Endothelial cell (in vitro differentiated cells): ENCODE measurements around the gene KIAA0408. TPM values are rescaled to one million over a fixed set of nuclear protein-coding genes. Genes with fewer than 3 reads are reported as not detected.

ENCODE experiments used
- DNase-seq: peaks from one replicate; pipeline ENCODE4 v3.0.0; 2021; ENCODE audit warnings: low spot score
- H3K27ac Mint-ChIP-seq: one replicate; pipeline ENCODE4 v1.8.0; 2021; ENCODE audit warnings: mixed read lengths, inconsistent platforms; ENCODE audit not compliant: unreplicated experiment
- H3K27me3 Mint-ChIP-seq: one replicate; pipeline ENCODE4 v1.8.0; 2021; ENCODE audit warnings: mild to moderate bottlenecking, moderate library complexity, mixed read lengths, inconsistent platforms; ENCODE audit not compliant: unreplicated experiment
- H3K36me3 Mint-ChIP-seq: one replicate; pipeline ENCODE4 v1.8.0; 2021; ENCODE audit warnings: mild to moderate bottlenecking, low read depth, mixed read lengths, inconsistent platforms; ENCODE audit not compliant: unreplicated experiment
- H3K4me1 Mint-ChIP-seq: one replicate; pipeline ENCODE4 v1.8.0; 2021; ENCODE audit warnings: mild to moderate bottlenecking, mixed read lengths, inconsistent platforms; ENCODE audit not compliant: unreplicated experiment
- H3K4me3 Mint-ChIP-seq: one replicate; pipeline ENCODE4 v1.8.0; 2021; ENCODE audit warnings: mild to moderate bottlenecking, mixed read lengths, inconsistent platforms; ENCODE audit not compliant: unreplicated experiment
- H3K9me3 Mint-ChIP-seq: one replicate; pipeline ENCODE4 v1.8.0; 2021; ENCODE audit warnings: mixed read lengths, inconsistent platforms; ENCODE audit not compliant: unreplicated experiment
- CTCF ChIP-seq: fragments of 200-600 bp; sonication (generic); IDR thresholded peaks from one replicate; pipeline ENCODE4 v1.5.0; 2021; ENCODE audit warnings: antibody characterized with exemption; ENCODE audit not compliant: unreplicated experiment
- total RNA-seq: library from RNA; stranded (reverse); fragmentation: NEBNext Ultra II Directional; extraction: Animal tissue kit (Norgen Biotek cat#: 25700); gene quantifications from one replicate; pipeline ENCODE4 v1.2.1, GENCODE V29; 2021; ENCODE audit not compliant: unreplicated experiment

KIAA0408 gene
- total RNA-seq, 1 donor from 2014 or later: 6.4 TPM

GRCh38 chr6:127464161-127464880 lies 5.1 kb upstream of the KIAA0408 start:
- Mint-ChIP-seq H3K27me3 (no peaks in the 10 kb centered on the region), H3K4me1 (peaks cover 18% of the 10 kb centered on the region), H3K9me3 (no peaks in the 10 kb centered on the region), H3K27ac (no peak overlapping the region), H3K4me3 (no peak overlapping the region), H3K36me3 (no peaks in the 10 kb centered on the region)
- no peak for TF ChIP-seq CTCF
- no peak for DNase-seq

GRCh38 chr6:127463056-127463455 lies 3.9 kb upstream of the KIAA0408 start:
- Mint-ChIP-seq H3K27me3 (no peaks in the 10 kb centered on the region), H3K36me3 (no peaks in the 10 kb centered on the region), H3K9me3 (no peaks in the 10 kb centered on the region), H3K27ac (no peak overlapping the region), H3K4me1 (peaks cover 18% of the 10 kb centered on the region), H3K4me3 (no peak overlapping the region)
- TF ChIP-seq CTCF: no peak
- DNase-seq: no peak

- Mint-ChIP-seq H3K9me3 (no peaks in the 10 kb centered on the region), H3K4me3 (no peak overlapping the region), H3K27ac (no peak overlapping the region), H3K27me3 (no peaks in the 10 kb centered on the region), H3K36me3 (no peaks in the 10 kb centered on the region), H3K4me1 (peaks cover 18% of the 10 kb centered on the region)
- TF ChIP-seq CTCF: no peak
- DNase-seq: no peak
These were observed 3.2 kb upstream of the KIAA0408 start for GRCh38 chr6:127462376-127462775.

GRCh38 chr6:127460465-127460864 lies 1.3 kb upstream of the KIAA0408 start:
- H3K9me3 Mint-ChIP-seq: no peaks in the 10 kb centered on the region
- H3K4me3 Mint-ChIP-seq: no peak overlapping the region
- no peaks in the 10 kb centered on the region for H3K36me3 Mint-ChIP-seq

More at GRCh38 chr6:127460465-127460864, 1.3 kb upstream of the KIAA0408 start:
- Mint-ChIP-seq H3K4me1 (peaks cover 6% of the 10 kb centered on the region), H3K27me3 (no peaks in the 10 kb centered on the region), H3K27ac (no peak overlapping the region)
- no peak for DNase-seq
- TF ChIP-seq CTCF: no peak
